ENCODE results near the gene ZBED6.
A peak's percentile ranks its signal among the peaks of the same experiment; 100 is the strongest.
"Not testable (repeated sequence)": the region's sequence is repeated elsewhere in the genome, so short reads cannot be mapped to it uniquely, and the experiment has no call there.

Gene ZBED6

DNA sequence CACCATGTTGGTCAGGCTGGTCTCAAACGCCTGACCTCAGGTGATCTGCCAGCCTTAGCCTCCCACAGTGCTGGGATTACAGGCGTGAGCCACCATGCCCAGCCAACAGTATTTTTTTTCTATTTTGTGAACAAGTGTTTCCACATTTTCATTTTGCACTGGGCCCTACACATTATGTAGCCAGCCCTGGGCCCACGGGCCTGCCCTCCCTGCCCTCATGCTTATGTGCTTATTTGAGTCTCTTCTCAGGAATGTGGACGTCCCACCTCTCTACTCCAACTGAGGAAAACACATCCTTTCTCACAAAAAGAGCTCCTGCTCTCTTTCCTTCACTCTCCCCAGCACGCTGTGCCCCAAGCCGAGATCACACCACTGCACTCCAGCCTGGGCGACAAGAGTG lies 13.5 kb upstream of the ZBED6 start:
- DNase-seq (ENCODE audit: low read depth in 2 of 2), result no peak

DNA sequence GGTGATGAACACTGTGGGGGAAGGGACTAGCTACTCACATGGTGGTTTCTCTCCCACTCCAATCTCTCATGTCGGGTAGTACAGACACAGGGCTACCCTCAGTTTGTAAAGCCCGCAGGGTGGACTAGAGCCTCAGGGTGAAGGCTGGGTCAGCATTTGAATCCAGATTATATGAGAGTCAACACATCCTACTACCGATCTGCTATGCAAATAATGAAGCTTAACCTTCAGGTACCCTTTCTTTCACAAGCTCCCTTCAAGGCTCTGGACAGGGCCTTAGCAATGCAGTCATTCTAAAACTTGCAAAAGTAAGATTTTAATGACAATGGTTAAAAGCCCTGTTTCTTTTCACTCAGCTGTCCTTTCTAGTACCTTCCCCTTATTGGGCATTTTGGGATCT lies 5.5 kb upstream of the ZBED6 start:
- DNase-seq (ENCODE audit: low read depth in 2 of 2), result no peak

- DNase-seq (ENCODE audit: low read depth in 2 of 2), result no peak
Observed at GRCh38 chr1:203791498-203791897, 3.9 kb upstream of the ZBED6 start.

GRCh38 chr1:203792486-203792885 lies 2.9 kb upstream of the ZBED6 start:
- no peak for DNase-seq (ENCODE audit: low read depth in 2 of 2)

DNA sequence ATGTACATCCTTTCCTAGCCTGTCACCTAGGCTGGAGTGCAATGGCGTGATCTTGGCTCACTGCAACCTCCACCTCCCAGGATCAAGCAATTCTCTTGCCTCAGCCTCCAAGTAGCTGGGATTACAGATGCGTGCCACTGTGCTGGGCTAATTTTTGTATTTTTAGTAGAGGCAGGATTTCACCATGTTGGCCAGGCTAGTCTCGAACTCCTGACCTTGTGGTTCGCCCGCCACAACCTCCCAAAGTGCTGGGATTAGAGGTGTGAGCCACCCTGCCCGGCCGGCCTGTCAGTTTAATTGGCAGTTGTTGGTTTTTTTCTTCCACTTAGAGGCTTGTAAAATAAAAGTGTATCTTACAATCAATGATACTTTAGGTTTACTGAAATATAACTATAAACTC lies 1.9 kb upstream of the ZBED6 start:
- DNase-seq (ENCODE audit: low read depth in 2 of 2), result not testable (repeated sequence)

DNA sequence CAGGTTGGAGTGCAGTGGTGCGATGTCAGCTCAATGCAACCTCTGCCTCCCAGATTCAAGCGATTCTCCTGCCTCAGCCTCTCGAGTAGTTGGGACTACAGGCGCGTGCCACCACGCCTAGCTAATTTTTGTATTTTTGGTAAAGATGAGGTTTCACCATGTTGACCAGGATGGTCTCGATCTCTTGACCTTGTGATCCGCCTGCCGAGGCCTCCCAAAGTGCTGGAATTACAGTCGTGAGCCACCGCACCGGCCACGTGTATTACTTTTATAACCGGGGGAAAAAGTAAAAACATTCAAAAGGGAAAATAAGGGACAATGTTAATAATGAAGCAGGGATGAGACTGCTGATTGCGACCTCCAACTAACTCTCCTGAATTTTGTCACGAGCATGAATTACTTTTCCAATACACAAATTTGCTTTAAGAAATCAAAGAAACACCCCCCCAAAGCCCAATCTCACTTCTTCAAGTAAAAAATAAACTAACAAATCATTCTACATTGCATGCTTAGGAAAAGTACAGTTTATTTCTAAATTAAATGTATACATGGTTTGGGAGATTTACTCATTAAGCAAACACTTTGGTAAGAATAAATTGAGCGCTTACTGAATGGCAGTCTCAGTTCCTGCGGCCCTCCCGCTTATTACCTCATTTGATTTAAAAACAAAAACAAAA lies 521 bp upstream of the ZBED6 start:
- no peak for DNase-seq (ENCODE audit: low read depth in 2 of 2)

GRCh38 chr1:203796236-203796605 lies 798 bp downstream of the ZBED6 start:
- peak in 1 of 2 experiments; percentile 17 for DNase-seq (ENCODE audit: low read depth in 2 of 2)

DNA sequence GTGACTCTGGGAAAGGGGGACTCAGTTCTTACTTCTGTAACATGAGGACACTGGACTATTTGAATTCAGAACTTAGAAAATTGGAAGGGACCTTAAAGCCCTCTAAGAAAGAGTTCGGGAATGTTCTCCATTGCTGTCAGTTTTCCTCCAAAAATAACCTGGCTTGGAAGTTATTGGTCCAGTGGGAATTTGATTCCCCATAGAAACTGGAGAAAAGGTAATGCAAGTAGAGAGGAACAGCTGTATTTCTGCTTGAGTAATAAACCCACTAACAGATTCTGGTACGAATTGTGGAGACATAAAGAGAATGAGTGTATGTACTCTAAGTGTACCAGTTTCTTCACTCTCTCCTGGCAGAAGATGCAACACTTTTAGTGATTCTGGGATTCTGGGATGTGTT lies 1.8 kb downstream of the ZBED6 start:
- DNase-seq (ENCODE audit: low read depth in 2 of 2), result no peak

DNA sequence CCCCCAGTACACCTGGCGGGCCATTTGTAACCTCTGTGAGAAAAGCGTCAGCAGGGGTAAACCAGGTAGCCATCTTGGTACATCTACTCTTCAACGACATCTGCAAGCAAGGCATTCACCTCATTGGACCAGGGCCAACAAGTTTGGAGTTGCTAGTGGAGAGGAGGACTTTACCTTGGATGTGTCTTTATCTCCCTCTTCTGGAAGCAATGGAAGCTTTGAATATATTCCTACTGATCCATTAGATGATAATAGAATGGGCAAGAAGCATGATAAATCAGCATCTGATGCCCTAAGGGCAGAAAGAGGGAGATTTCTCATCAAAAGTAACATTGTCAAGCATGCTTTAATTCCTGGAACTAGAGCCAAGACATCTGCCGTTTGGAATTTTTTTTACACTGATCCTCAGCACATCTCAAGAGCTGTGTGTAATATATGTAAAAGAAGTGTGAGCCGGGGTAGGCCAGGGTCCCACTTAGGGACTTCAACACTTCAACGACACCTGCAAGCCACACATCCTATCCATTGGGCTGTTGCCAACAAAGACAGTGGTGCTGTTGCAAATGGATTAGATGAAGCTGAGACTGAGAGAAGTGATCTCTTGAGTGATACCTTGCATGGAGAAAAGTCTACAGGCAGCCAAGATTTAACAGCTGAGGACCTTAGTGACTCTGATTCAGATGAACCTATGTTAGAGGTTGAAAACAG lies 2.7 kb downstream of the ZBED6 start:
- DNase-seq (ENCODE audit: low read depth in 2 of 2), result no peak

GRCh38 chr1:203799157-203799556 lies 3.7 kb downstream of the ZBED6 start:
- DNase-seq (ENCODE audit: low read depth in 2 of 2), result no peak

- no peak for DNase-seq (ENCODE audit: low read depth in 2 of 2)
Observed at GRCh38 chr1:203799971-203800370, 4.5 kb downstream of the ZBED6 start.

- DNase-seq (ENCODE audit: low read depth in 2 of 2), result no peak
Observed at GRCh38 chr1:203805689-203806088, 10.3 kb downstream of the ZBED6 start.

GRCh38 chr1:203807196-203807595 lies 11.8 kb downstream of the ZBED6 start:
- peak; percentile 26 to 30 for DNase-seq (ENCODE audit: low read depth in 2 of 2)

- DNase-seq (ENCODE audit: low read depth in 2 of 2), result no peak
Observed at GRCh38 chr1:203813581-203814341, 18.3 kb downstream of the ZBED6 start.

- no peak for DNase-seq (ENCODE audit: low read depth in 2 of 2)
Observed at GRCh38 chr1:203818399-203818798, 23.0 kb downstream of the ZBED6 start.

- DNase-seq (ENCODE audit: low read depth in 2 of 2), result peak; percentile 4 to 26
Observed at GRCh38 chr1:203823306-203823705, 27.9 kb downstream of the ZBED6 start.

GRCh38 chr1:203826175-203826574 lies 30.8 kb downstream of the ZBED6 start:
- no peak for DNase-seq (ENCODE audit: low read depth in 2 of 2)

- no peak for DNase-seq (ENCODE audit: low read depth in 2 of 2)
Observed at GRCh38 chr1:203828002-203828401, 32.6 kb downstream of the ZBED6 start.

- no peak for DNase-seq (ENCODE audit: low read depth in 2 of 2)
Observed at GRCh38 chr1:203828503-203828902, 33.1 kb downstream of the ZBED6 start.

GRCh38 chr1:203829247-203829646 lies 33.8 kb downstream of the ZBED6 start:
- DNase-seq (ENCODE audit: low read depth in 2 of 2), result not testable (repeated sequence)

DNA sequence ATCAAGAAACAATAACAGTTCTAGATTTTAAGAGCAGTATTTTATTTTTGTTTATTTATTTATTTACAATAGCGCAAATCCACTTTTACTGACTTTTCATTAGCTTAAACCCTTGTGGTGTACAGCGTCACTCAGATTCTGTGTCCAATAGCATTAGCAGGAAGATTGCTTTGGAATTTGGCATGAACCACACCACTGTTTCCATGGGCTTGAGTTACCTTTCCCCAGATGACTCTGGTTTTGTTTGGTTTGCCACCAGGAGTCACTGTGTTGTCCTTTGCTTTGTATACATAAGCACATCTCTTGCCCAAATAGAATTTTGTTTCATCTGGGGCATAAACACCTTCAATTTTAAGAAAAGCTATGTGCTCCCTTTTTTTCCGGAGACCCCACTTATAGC lies 40.1 kb downstream of the ZBED6 start:
- no peak for DNase-seq (ENCODE audit: low read depth in 2 of 2)

GRCh38 chr1:203839081-203839480 lies 43.7 kb downstream of the ZBED6 start:
- peak; percentile 72 to 78 for DNase-seq (ENCODE audit: low read depth in 2 of 2)
